B cell (primary cell): Measurements from ENCODE around the gene KMO. TPM values are rescaled to one million over a fixed set of nuclear protein-coding genes. Genes with fewer than 3 reads are reported as not detected.

Experiments
- ATAC-seq: fragments of 200-7000 bp; cut with Tn5 transposase; one replicate; pipeline ENCODE4 v1.10.0; 2021; ENCODE audit warnings: low read depth, mild to moderate bottlenecking, moderate number of reproducible peaks, moderate library complexity
- CTCF ChIA-PET: fragments of 350-600 bp; sonication (Branson Sonifier 250); formaldehyde crosslinking; loops from one replicate; lab custom pipeline; 2021; ENCODE audit warnings: antibody characterized with exemption, inconsistent platforms; lab: Charles Lee
- POLR2A ChIA-PET: fragments of 350-600 bp; sonication (Branson Sonifier 250); formaldehyde crosslinking; loops from one replicate; lab custom pipeline; 2021; ENCODE audit warnings: antibody characterized with exemption; lab: Charles Lee
- DNase-seq: peaks from one replicate; pipeline ENCODE4 v3.0.0; 2013
- H2AFZ ChIP-seq: 2 replicates; pipeline ENCODE4 v1.6.1; 2012; ENCODE audit warnings: mild to moderate bottlenecking, low read depth, low read length; ENCODE audit not compliant: insufficient read depth, poor library complexity, severe bottlenecking
- H3K27ac ChIP-seq, 2 donors: 1 replicate in 1 of 2; 2 replicates in 1 of 2; pipeline ENCODE4 v1.5.1; 2012 to 2013; ENCODE audit warnings: low read length in 2 of 2, mild to moderate bottlenecking in 2 of 2, moderate library complexity in 1 of 2
- H3K27me3 ChIP-seq, 4 experiments: fragments of 200-600 bp in 1 of 4; sonication (generic) in 1 of 4; replicated peaks in 1 of 4; 1 replicate in 2 of 4; 2 replicates in 2 of 4; pipeline versions ENCODE4 v1.6.1 to v1.7.0; 2013 to 2016; ENCODE audit warnings: low read length in 3 of 4, mild to moderate bottlenecking in 2 of 4, mixed read lengths in 1 of 4, moderate library complexity in 1 of 4; ENCODE audit not compliant: insufficient read depth in 4 of 4, control insufficient read depth in 3 of 4; ENCODE audit errors: control extremely low read depth in 1 of 4
- H3K36me3 ChIP-seq, 2 experiments: replicated peaks in 1 of 2; 1 replicate in 1 of 2; 2 replicates in 1 of 2; pipeline versions ENCODE4 v1.6.1 to v1.7.1; 2013; ENCODE audit warnings: low read length in 1 of 2; ENCODE audit not compliant: insufficient read depth in 2 of 2, control insufficient read depth in 1 of 2; ENCODE audit errors: control extremely low read depth in 1 of 2, extremely low read depth in 1 of 2
- H3K4me1 ChIP-seq, 2 donors: fragments of 200-600 bp in 1 of 2; sonication (generic) in 1 of 2; 1 replicate in 1 of 2; 2 replicates in 1 of 2; pipeline versions ENCODE4 v1.5.1 to v1.6.1; 2013 to 2017; ENCODE audit warnings: low read length in 2 of 2; ENCODE audit not compliant: control insufficient read depth in 2 of 2, insufficient read depth in 2 of 2
- H3K4me2 ChIP-seq: replicated peaks from 2 replicates; pipeline ENCODE3; 2012; ENCODE audit warnings: mild to moderate bottlenecking, low read depth, low read length; ENCODE audit not compliant: poor library complexity, severe bottlenecking
- H3K4me3 ChIP-seq, 5 experiments: fragments of 200-600 bp in 1 of 5; sonication (generic) in 1 of 5; 1 replicate in 3 of 5; 2 replicates in 2 of 5; pipeline versions ENCODE4 v1.5.1 to v1.7.0; 2011 to 2016; ENCODE audit warnings: low read length in 4 of 5, mild to moderate bottlenecking in 4 of 5, low read depth in 2 of 5, control low read depth in 1 of 5, moderate library complexity in 1 of 5; ENCODE audit not compliant: insufficient read depth in 1 of 5; ENCODE audit errors: control extremely low read depth in 1 of 5, extremely low read depth in 1 of 5
- H3K79me2 ChIP-seq: fragments of 200-600 bp; sonication (generic); one replicate; pipeline ENCODE4 v1.6.0; 2016; ENCODE audit warnings: low read length; ENCODE audit not compliant: control insufficient read depth, insufficient read depth
- H3K9ac ChIP-seq: fragments of 200-600 bp; sonication (generic); 2 replicates; pipeline ENCODE4 v1.6.1; 2017; ENCODE audit warnings: mild to moderate bottlenecking, low read length, moderate library complexity
- H3K9me3 ChIP-seq, 3 donors: one replicate each; pipeline versions ENCODE4 v1.6.1 to v1.7.1; 2013; ENCODE audit warnings: low read length in 2 of 3; ENCODE audit not compliant: control insufficient read depth in 2 of 3, insufficient read depth in 1 of 3; ENCODE audit errors: control extremely low read depth in 1 of 3
- H4K20me1 ChIP-seq: 2 replicates; pipeline ENCODE4 v1.6.0; 2012; ENCODE audit warnings: mild to moderate bottlenecking, low read length; ENCODE audit not compliant: insufficient read depth, control insufficient read depth, poor library complexity, severe bottlenecking
- H3K27ac Mint-ChIP-seq: one replicate; pipeline ENCODE4 v1.8.0; 2021; ENCODE audit warnings: mixed read lengths
- H3K27me3 Mint-ChIP-seq: one replicate; pipeline ENCODE4 v1.8.0; 2021; ENCODE audit warnings: mixed read lengths
- H3K4me1 Mint-ChIP-seq: one replicate; pipeline ENCODE4 v1.8.0; 2021; ENCODE audit warnings: mixed read lengths
- H3K4me3 Mint-ChIP-seq: one replicate; pipeline ENCODE4 v1.8.0; 2021; ENCODE audit warnings: mixed read lengths
- H3K9me3 Mint-ChIP-seq: one replicate; pipeline ENCODE4 v1.8.0; 2022; ENCODE audit warnings: mixed read lengths; ENCODE audit not compliant: insufficient read depth
- EZH2 ChIP-seq: IDR thresholded peaks from 2 replicates; pipeline ENCODE4 v1.6.1; 2012; ENCODE audit warnings: borderline replicate concordance, low read depth, mild to moderate bottlenecking, moderate library complexity, low read length; ENCODE audit not compliant: insufficient read depth, poor library complexity, severe bottlenecking
- WGBS: methylation state at CpG from one replicate; pipeline ENCODE4 v1.1.5; 2013; ENCODE audit warnings: missing lambda C conversion rate; ENCODE audit not compliant: insufficient coverage; 5-methylcytosine and 5-hydroxymethylcytosine counted together
- intact Hi-C: fragments of 100-400 bp; cut with micrococcal nuclease; formaldehyde crosslinking; loops from one replicate; pipeline ENCODE4 v1.10.0; 2022
- polyA plus RNA-seq: library from polyadenylated mRNA; depleted of rRNA; stranded (reverse); fragments of >200 nt; gene quantifications from 2 replicates; pipeline ENCODE4 v1.2.3, GENCODE V29; 2012
- total RNA-seq, 2 donors: library from RNA; stranded (reverse); fragments of 120-200 nt in 1 of 2; gene quantifications; 1 replicate in 1 of 2; 2 replicates in 1 of 2; pipeline versions ENCODE4 v1.2.3 to v1.2.4, GENCODE V29; 2013 to 2022
- TF ChIP-seq, protein P1 (sequence below): fragments of 200-600 bp; IDR thresholded peaks from one replicate; pipeline ENCODE4 v1.8.0; 2022; ENCODE audit warnings: antibody characterized with exemption, mild to moderate bottlenecking

Gene KMO
- total and polyA plus RNA-seq, 2 donors (not counting 1 experiment from before 2014, with no cell fraction given) = 14.0 to 34.0 TPM

DNA sequence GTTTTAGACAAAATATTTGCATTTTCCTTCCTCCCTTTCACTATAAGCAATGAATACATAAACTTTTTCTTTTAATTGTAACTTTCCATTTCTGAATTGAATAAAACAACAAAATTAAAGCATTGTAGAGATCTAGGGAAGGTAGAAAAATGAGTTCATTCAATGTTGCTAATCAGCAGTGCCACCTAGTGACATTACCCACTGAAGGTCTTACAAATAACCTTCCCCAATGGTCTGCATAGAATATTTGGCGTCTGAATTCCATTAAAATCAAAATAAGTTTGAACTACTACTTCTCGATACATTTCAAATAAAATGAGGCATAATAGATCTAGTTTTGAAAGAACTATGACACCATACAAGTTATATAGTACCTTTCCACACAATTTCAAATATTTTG, 32.3 kb upstream of the KMO start:
- Mint-ChIP-seq H3K27ac (no peak overlapping the region), H3K4me1 (no peaks in the 10 kb centered on the region), H3K9me3 (no peaks in the 10 kb centered on the region), H3K4me3 (no peak overlapping the region), H3K27me3 (no peaks in the 10 kb centered on the region)
- no peak for ATAC-seq
- TF ChIP-seq, protein P1, sequence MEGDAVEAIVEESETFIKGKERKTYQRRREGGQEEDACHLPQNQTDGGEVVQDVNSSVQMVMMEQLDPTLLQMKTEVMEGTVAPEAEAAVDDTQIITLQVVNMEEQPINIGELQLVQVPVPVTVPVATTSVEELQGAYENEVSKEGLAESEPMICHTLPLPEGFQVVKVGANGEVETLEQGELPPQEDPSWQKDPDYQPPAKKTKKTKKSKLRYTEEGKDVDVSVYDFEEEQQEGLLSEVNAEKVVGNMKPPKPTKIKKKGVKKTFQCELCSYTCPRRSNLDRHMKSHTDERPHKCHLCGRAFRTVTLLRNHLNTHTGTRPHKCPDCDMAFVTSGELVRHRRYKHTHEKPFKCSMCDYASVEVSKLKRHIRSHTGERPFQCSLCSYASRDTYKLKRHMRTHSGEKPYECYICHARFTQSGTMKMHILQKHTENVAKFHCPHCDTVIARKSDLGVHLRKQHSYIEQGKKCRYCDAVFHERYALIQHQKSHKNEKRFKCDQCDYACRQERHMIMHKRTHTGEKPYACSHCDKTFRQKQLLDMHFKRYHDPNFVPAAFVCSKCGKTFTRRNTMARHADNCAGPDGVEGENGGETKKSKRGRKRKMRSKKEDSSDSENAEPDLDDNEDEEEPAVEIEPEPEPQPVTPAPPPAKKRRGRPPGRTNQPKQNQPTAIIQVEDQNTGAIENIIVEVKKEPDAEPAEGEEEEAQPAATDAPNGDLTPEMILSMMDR = peak; percentile 43
- TF ChIP-seq EZH2 = no peak
- Histone ChIP-seq H3K4me3 (no peak overlapping the region), H3K9me3 (no peaks in the 10 kb centered on the region), H3K79me2 (no peaks in the 10 kb centered on the region), H4K20me1 (no peaks in the 10 kb centered on the region), H3K27me3 (no peaks in the 10 kb centered on the region), H3K9ac (no peak overlapping the region), H3K27ac (no peak overlapping the region), H3K4me1 (no peaks in the 10 kb centered on the region), H2AFZ (no peak overlapping the region), H3K4me2 (no peak overlapping the region), H3K36me3 (peaks cover 6 to 76% of the 10 kb centered on the region in 2 experiments)
- peak; percentile 14 for DNase-seq
- no CpG with 5 or more reads among the region's 2 CpGs for WGBS
- intact Hi-C loops = loop anchor here (5.0 kb wide), 1 partner anchor 613 kb away; no protein-coding TSS in a partner anchor
- ChIA-PET CTCF (interaction anchor here (0.6 to 1.0 kb wide), 3 partner anchors 13 to 536 kb away, joined by 3 to 4 read pairs (median 3); no protein-coding TSS in a partner anchor), POLR2A (no interaction called here)

DNA sequence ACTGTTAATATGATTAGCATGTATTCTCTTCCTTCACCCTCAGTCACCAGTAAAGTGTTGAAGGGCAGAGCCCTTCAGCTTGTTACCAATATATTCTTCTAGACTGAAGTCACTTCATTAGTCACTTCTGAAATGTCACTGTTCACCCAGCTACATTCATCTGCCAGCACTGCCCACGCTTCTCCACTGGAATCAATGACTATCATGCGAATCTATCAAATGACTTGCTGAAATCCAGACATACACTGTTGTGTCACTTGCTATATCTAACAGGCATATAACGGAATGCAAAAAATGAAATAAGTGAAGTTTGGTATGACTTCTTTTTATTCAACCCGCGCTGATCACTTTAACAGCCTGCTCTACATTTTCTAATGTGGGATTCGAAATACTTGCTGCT, 28.7 kb upstream of the KMO start:
- CTCF ChIA-PET = interaction anchor here (1.0 kb wide), 1 partner anchor 124 kb away, joined by 3 read pairs; no protein-coding TSS in a partner anchor
- POLR2A ChIA-PET = no interaction called here
- H3K36me3 ChIP-seq = peaks cover 1 to 71% of the 10 kb centered on the region in 2 experiments
- no peak overlapping the region for H3K9ac ChIP-seq
- H3K27me3 Mint-ChIP-seq = no peaks in the 10 kb centered on the region
- H3K27ac ChIP-seq = no peak overlapping the region
- H3K4me3 ChIP-seq = no peak overlapping the region
- no peak overlapping the region for H2AFZ ChIP-seq
- H3K4me1 Mint-ChIP-seq = no peaks in the 10 kb centered on the region
- no peaks in the 10 kb centered on the region for H3K4me1 ChIP-seq
- no peak overlapping the region for H3K4me2 ChIP-seq
- intact Hi-C loops = loop anchor here (5.0 kb wide), 1 partner anchor 616 kb away; no protein-coding TSS in a partner anchor
- H3K27ac Mint-ChIP-seq = no peak overlapping the region
- DNase-seq (no peak), ATAC-seq (no peak)
- no peaks in the 10 kb centered on the region for H3K79me2 ChIP-seq
- H3K9me3 ChIP-seq = no peaks in the 10 kb centered on the region
- no peaks in the 10 kb centered on the region for H3K27me3 ChIP-seq
- TF ChIP-seq EZH2 = no peak
- H3K9me3 Mint-ChIP-seq = no peaks in the 10 kb centered on the region
- WGBS = 100% methylated on average over 4 of the region's 6 CpGs
- H4K20me1 ChIP-seq = no peaks in the 10 kb centered on the region
- no peak overlapping the region for H3K4me3 Mint-ChIP-seq
